GM19397 (cell line): ENCODE measurements around the gene SMIM7.
"Not testable (repeated sequence)": the region's sequence is repeated elsewhere in the genome, so short reads cannot be mapped to it uniquely, and the experiment has no call there.

Experiments used
- ATAC-seq: cut with Tn5 transposase; IDR thresholded peaks from one replicate; pipeline ENCODE4 v1.9.1; 2021; ENCODE audit warnings: mild to moderate bottlenecking, moderate library complexity; ENCODE audit not compliant: unreplicated experiment

The SMIM7 gene

DNA sequence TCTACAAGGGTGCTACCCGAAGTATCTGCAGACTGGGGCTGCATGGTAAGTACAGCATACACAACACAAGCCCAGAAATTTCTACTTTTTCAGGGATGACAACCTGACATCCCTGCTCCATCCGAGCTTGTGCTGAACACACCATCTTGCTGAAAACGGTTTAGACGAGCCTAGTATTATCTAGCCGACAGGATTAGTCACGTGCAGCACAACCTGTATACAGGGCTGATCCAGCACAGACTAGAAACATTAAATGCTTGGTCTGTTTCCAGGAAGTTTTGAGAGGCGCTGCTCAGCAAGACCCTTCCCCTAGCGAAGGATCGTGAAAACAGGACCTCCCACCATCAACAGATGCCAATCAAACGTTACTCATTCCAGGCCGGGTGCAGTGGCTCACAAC is 4.2 kb downstream of the SMIM7 start:
- no peak for ATAC-seq

DNA sequence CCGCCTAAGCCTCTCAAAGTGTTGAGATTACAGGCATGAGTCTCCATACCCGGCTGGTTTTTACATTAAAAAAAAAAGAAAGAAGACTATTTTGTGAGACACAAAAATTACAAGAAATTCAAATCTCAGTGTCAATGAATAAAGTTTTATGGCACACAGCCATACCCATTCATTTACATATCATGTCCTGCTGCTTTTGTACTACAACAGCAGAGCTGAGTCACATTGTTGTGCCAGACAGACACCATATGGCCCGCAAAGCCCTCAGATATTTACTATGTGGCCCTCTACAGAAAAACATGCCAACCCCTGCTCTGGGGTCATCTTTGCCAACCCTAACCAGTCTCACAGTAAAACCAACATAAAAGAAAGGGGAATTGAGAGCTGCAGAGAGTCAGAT is 5.3 kb downstream of the SMIM7 start:
- no peak for ATAC-seq

DNA sequence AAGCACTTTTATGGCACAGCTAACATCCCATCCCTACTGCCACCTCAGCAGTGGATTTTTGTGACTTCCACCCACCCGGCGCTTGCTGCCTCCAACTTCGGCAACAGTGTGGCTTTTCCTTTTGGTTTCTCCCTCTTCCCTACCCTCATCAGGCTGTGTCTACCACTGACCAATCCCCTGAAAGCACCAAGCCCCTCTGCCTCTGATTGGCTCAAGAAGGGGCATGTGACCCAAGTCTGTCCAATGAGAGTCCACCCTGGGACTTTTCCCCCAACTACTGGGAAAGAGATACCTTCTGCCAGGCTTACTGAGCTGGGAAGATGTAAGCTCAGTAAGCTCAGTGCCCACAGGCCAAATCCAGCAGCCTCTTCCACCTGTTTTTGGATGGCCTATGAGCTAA is 5.8 kb downstream of the SMIM7 start:
- no peak for ATAC-seq

DNA sequence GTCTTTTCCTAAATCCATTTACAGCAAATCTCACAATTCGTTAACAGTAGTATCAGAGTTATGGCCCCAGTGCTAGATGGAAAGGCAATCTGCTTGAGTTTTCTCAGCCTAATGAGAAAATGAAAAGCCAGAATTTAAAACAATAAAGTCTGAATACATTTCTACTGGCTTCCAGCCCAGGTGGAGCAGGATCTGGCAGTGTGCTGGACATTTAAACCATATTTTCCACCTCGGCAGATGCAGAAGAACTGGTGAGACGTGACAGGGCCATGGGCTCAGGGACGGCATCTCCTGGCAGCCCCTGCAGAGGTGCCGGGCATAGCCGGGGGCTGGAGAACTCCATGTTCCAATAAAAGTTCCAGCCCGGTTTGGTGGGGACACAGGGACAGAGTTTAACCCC is 7.1 kb downstream of the SMIM7 start:
- no peak for ATAC-seq

DNA sequence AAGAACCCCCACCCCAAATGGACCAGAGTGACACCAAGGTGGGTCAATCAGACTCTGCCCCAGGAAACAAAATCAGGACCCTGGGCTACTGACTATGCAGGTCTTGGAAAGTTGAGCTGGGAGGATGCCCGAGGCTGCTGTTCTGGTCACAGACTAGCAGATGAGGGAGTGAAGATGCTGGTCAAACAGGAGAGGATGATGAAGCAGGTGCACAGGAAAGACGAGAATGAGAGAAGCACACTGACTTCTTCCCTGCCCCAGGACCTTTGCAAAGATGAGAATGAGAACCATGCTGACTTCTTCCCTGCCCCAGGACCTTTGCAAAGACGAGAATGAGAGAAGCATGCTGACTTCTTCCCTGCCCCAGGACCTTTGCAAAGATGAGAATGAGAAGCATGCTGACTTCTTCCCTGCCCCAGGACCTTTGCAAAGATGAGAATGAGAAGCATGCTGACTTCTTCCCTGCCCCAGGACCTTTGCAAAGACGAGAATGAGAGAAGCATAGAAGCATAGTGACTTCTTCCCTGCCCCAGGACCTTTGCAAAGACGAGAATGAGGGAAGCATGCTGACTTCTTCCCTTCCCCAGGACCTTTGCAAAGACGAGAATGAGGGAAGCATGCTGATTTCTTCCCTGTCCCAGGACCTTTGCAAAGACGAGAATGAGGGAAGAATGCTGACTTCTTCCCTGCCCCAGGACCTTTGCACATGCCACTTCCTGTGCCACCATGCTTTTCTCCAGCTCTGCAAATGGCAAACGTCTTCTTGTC is 8.3 kb downstream of the SMIM7 start:
- ATAC-seq, result not testable (repeated sequence)

DNA sequence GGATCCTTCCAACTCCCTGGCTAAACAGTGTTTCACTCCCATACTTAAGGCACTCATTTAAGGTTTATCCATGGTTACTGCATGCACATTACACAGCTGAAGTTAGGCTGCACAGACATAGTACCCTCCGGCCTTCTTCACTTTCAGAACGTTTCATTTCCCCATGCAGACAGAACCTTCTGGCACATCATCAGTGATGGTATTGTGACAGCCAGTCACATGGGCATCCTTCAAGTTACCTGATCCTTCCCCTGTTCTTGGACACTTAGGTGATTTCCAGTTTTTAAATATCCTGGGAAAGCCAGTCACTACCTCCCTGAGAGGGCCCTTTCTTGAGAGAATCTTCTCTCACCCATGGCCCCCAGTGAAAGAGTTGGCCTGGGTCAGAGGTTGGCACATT is 9.1 kb downstream of the SMIM7 start:
- no peak for ATAC-seq

DNA sequence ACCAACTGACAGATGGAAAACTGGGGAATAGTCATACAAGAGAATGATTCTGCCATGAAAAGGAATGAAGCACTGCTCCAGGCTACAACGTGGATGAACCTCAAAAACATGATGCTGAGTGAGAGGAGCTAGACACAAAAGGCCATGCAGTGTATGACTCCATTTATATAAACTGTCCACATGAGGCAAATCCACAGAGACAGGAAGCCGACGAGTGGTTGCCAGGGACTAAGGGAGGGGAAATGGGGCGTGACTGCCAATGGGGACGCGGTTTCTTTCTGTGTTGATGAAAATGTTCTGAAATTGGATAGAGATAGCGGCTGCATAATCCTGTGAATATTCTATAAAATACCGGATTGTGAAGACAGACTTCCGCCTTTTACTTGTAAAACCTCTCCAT is 10.2 kb downstream of the SMIM7 start:
- no peak for ATAC-seq

DNA sequence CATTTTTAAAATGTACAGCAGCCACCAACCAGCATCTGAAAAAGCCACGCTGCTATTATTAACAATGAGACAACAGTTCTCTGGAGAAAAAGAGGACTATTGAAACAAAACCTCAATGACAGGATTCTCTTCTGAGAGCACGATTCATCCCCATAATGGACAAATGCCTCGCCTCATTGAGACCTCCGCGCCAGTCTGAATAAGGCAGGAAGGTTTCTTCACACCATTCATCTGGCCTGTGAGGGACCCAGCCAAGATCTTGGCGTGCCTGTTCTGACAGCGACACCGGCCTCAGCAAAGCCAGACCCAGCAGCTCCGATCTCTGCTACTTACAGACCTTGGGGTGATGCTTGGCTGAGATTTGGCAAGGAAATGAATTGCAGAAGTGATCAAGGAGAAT is 14.8 kb downstream of the SMIM7 start:
- ATAC-seq, result no peak

DNA sequence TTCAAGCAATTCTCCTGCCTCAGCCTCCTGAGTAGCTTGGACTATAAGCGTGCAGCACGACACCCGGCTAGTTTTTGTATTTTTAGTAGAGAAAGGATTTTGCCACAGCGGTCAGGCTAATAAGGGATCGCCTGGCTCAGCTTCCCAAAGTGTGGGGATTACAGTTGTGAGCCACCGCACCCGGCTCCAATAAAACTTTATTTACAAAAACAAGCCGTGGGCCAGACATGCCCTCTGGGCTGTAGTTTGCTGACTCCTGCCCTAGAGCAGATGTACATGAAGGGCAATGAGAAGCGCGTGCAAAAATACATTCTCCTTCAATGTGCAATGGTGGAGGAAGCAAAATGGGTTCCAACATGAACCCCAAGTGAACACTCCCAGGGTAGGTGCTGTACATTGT is 18.2 kb downstream of the SMIM7 start:
- ATAC-seq, result no peak

DNA sequence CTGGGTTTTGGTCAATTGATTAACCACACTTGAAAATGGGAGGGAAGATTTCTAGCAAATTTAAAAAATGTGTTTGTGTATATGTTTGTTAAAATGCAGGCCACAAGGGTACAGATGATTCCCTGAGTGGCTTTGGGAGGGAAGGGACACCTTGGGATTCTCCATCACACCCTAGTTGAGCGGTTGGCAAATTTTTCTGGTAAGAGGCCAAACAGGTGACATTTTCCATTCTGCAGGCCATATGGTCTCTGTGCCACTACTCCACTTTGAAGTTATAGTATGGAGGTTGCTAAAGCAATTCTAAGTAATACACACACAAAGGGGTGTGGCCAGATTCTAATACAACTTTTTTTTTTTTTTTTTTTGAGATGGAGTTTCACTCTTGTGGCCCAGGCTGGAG is 19.0 kb downstream of the SMIM7 start:
- no peak for ATAC-seq

DNA sequence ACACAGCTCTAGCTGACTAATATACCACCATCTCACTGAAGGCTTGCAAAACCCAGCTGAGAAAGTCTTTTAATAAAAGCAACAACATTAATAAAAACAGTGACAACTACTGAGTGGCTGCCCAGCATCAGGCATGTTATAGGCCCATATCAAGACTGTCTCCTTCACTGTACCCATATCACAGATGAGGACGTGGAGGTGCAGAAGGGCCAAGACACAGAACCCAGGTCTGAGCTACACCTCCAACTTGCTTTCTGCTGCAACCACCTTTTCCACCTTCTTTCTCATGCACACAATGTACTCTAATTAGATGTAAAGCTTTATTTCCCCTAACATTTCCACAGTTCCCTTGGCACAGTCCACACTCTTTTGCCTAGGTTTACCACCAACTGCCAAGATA is 21.3 kb downstream of the SMIM7 start:
- ATAC-seq, result no peak

DNA sequence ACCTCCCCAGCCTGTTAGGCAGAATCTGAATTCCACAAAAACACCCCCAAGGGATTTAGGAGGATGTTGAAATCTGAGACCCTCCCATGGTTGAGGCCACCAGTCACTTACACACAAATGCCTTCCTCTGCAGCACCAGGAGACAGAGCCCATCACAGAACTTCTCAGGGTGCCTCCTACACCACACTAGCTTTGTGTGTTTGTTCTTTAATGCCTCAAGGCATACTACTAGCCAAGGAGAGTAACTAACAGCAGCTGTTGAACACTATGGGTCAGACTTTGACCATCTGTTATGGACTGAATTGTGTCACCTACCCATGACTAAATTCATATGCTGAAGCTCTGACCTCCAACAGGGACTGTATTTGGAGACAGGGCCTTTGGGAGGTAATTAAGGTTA is 22.4 kb downstream of the SMIM7 start:
- no peak for ATAC-seq

DNA sequence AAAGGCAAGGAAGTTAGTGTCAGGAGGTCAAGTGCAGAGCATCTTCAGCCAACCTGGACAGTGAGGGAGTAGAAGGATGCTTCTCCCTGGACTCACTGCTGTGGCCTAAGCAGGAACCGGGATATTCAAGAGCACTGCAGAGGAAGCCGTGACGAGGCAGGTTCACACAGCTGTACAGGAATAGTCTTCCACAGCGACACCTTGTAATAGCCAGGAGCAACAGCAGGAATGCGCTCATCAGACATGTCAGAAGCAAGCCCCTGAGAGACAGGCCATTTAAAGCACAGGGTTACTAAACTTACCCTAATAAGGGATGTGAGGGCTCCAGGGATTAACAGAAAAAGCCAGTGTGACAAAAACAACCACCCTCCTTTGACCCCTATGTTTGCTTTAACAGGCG is 28.5 kb downstream of the SMIM7 start:
- no peak for ATAC-seq

DNA sequence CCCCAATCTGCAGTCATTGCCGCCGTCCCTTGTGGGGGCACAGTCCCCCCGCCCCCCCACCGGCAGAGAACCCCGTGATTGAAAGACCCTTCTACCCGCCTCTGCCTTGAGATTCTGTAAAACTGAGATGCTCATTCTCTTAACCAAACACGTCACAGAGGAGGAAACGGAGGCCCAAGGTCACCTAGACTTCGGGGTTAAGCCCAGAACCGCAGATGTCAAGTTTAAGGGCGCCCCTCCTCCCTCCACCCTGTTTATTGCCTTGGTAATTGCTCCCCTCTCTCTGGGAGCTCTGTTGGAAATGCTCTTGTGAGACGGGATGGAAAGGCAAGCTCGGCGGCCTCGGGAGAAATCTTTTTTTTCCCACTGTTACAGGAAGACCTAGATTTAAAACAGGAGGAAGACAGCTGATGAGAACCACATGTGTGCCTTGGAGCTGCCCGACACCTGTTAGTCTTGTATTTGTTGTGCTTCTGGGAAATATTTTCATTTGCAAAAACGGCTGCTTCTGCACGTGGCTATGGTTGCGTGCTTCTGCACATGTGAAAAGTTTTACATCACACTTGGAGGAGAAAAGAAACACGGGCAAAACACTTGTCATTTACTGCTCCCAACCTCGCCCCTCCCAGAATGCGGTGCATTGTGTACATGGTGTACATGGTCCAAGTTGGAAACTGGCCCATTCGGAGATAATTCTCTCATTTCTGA is 30.8 kb downstream of the SMIM7 start:
- ATAC-seq, result no peak

DNA sequence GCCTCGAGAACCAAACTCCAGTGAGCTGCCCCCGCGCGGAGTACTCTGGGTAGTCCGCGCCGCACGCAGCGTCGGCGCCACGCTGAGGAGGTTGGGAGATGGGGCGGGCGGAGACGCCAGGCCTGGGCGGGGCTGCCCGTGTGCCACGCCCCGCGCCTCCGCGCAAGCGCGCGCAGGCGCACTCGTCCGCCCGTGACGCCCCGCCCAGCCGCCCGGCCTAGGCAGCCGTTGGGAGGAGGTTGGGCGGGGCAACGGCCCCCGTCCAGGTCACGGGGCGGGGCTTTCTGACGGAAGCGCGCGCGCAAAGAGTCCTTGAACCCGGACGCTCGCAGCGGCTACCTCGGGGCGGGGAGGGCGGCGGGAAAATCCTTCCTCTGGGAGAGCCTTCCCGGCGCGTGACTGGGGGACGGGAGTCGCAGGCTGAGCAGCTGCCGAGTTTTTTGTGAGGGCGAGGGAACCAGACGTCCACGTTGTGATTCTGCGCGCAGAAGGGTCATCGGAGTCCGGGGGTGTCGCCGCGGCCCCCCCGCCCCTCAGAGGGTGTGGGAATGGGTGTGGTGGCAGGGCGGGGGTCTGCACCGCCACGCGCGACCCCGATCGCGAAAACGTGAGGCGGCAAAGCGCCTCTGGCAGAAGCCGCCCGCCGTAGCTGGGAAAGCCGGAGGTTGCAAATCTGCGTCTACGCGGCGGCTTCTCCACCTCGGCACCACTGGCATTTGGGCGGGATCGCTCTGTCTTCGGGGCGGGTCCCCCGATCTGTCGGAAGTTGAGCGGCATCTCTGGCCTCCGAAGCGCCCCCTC is 31.6 kb downstream of the SMIM7 start, which contains the start of gene MED26:
Gene MED26 (minus strand): TSS at position 22 of the 801 bp plus-strand sequence. CDS start 261 bp downstream, outside the sequence.
- peak; percentile 90 for ATAC-seq

DNA sequence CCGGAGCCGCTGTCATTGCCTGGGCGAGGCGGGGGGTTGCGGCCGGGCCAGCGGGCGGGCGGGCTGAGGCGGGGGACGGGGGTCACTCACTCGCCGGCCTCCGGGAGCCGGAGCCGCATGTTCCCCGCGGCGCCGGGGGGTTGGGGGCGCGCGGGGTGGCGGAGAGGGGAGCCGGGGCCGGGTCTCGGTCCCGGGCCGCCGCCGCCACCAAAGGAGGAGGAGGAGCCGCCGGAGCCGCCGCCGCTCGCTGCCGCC is 32.1 kb downstream of the SMIM7 start:
- no peak for ATAC-seq

DNA sequence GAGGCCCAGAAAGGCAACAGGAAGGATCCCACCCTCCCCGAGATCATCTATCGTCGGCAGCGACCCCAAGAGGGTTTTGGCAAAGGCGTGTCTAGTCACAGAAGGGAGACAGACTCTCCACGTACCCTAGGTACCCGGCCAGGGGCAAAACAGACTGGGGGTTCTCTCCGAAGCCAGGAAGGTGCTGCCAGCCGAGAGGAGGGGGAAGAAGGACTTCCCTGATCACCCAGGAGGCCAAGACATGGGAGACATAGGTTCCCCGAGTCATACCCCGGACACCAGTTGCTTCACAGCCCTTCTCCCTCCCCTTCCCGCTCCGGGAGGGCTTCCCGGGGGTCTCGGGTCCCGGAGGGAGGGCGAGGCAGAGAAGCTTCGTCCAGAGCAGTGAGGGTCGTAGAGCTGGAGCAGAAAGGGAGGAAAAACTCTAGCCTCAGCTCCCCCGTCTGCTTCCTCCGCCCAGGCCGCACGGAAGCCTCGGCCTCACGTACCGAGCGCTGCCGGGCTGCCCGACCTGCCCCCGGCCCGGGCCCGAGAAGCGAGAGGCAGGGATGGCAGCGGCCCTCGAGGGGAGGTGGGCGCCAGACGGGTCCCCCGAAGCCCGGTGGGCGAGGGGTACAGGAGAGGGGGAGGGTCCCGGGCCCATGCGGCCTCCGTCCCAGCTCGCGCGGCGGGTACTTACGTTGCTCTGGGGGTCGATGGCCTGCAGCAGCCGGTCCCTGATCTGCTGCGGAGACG is 32.6 kb downstream of the SMIM7 start:
- ATAC-seq, result no peak

DNA sequence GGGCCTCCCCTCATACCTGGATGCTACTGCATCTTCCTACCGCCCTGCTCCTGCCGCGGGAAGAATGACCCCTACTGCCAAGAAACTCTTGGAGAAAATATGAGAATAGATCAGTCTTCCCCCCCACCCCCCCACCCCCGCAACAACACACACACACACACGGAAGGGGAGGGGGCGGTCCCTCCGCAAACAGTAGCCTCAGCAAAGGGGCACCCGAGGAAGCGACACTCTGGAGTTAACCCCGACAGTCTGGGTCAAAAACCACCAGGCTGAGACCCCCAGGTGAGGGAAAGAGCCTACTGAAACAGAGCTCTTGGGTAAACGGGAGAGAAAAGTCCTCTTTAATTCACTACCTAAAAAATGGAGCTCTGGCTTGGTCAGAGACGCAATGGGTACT is 33.1 kb downstream of the SMIM7 start:
- ATAC-seq, result no peak

DNA sequence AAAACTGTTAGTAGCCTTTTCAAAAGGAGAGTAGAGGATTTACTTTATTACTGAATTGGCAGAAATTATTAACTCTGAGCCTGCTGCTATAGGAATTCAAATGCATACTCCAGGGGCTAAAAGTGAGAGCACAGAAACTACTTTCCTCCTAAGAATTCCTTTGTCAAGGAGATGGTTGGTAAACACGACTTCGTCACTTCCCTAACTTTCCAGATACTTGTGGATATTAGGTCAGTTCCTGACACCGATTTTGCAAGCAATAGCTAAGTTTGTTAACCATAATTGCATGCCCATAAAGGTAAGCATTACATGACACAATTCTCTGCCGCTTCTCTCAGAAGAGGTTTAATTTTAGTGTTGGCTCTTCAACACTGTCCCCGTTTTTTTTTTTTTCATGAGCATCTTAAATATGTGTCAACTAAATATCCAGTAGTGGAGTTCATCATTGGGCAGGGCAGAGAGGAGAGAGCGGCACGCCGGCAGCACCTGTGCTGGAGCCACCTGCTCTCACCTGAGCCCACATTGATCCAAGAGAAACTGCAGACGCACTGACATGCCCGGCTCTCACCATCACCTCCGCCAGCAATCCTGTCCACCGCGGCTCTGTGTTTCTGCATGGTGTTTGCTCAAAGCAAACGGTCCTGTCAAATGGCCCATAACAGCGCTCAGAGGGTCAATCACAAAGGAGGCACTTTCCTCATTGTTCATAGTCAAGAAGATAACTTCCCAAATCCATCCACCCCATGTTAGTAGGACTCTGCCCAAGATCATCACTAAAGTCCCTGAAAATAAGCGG is 34.6 kb downstream of the SMIM7 start:
- ATAC-seq, result no peak

DNA sequence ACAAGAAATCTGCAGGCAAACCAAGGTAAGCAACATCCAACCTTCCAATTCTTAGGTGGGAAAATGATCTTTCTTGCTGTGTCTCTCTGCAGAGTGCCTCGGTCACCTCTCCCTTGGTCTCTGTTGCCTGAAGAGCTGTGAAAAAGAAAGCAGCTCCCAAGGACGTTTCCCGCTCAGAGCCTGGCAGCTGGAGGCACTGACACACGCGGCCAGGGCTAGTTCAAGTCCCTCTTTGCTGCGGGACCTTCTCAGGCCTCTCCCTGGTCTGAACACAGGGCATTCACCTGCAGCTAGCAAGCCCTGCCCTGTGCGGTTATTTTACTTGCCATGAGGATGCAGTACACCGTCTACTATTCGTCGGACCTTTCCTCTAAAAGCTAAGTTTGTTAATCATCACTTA is 35.7 kb downstream of the SMIM7 start:
- no peak for ATAC-seq

DNA sequence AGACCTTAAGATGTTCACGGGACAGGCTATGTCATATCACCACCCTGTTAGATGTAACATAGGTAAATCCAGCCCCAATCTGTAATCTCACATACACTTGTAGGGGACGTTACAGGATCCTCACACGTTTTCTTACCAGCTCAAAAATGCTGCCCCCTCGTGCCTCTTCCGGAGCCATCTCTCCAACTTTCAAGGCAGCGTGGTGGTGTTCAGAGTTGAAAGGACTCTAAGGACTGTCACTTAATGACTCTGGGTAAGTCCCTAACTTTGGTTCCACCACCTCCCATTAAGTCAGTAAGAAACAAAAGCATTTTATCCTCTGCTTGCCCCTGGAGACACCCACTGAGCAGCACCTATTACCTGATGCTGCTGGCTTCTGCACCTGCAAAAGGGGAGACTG is 36.4 kb downstream of the SMIM7 start:
- no peak for ATAC-seq
